ENCODE data around the gene RGS19. TPM values are rescaled to one million over a fixed set of nuclear protein-coding genes. Genes with fewer than 3 reads are reported as not detected.
"Not testable (repeated sequence)": the region's sequence is repeated elsewhere in the genome, so short reads cannot be mapped to it uniquely, and the experiment has no call there.

RGS19 gene
- 3.6 TPM for polyA plus RNA-seq (ENCODE audit: insufficient read length)
- long read RNA-seq, donor 1, partial matches to known transcripts = 0 of 3 reads
- long read RNA-seq, donor 1, other reads (novel, unspliced or antisense) = 0 of 3 reads
- long read RNA-seq, donor 2, partial matches to known transcripts = 0 of 5 reads
- long read RNA-seq, donor 2, other reads (novel, unspliced or antisense) = 0 of 5 reads
- long read RNA-seq, donor 3, partial matches to known transcripts = 0 of 2 reads
- long read RNA-seq, donor 3, other reads (novel, unspliced or antisense) = 0 of 2 reads
- long read RNA-seq, donor 4 = 0 reads
- long read RNA-seq, donor 5, transcript RGS19-201 (6 exons, 1,510 nt) = major isoform, 6 of 6 reads
- long read RNA-seq, donor 5, partial matches to known transcripts = 0 of 6 reads
- long read RNA-seq, donor 5, other reads (novel, unspliced or antisense) = 0 of 6 reads
- long read RNA-seq, donor 6, partial matches to known transcripts = 0 of 3 reads
- long read RNA-seq, donor 6, other reads (novel, unspliced or antisense) = 0 of 3 reads
- long read RNA-seq, donor 7, transcript RGS19-201 (6 exons, 1,510 nt) = major isoform, 5 of 13 reads
- long read RNA-seq, donor 7, partial matches to known transcripts = 6 of 13 reads
- long read RNA-seq, donor 7, other reads (novel, unspliced or antisense) = 0 of 13 reads
- long read RNA-seq, donor 8, partial matches to known transcripts = 0 of 1 reads
- long read RNA-seq, donor 8, other reads (novel, unspliced or antisense) = 0 of 1 reads

GRCh38 chr20:64079273-64080012 is at the start of gene RGS19:
Gene RGS19 (minus strand): TSS chr20:64079518. CDS start chr20:64076886, 2,632 bp downstream.
- DNase-seq = peak; percentile 70

GRCh38 chr20:64123517-64123916 is 44.2 kb upstream of the RGS19 start:
- not testable (repeated sequence) for DNase-seq

GRCh38 chr20:64122927-64123326 is 43.6 kb upstream of the RGS19 start:
- not testable (repeated sequence) for DNase-seq

GRCh38 chr20:64121586-64121985 is 42.3 kb upstream of the RGS19 start:
- no peak for DNase-seq

GRCh38 chr20:64119681-64120341 is 40.5 kb upstream of the RGS19 start:
- no peak for DNase-seq

- DNase-seq = no peak
Measured at GRCh38 chr20:64119301-64119680, 40.0 kb upstream of the RGS19 start.

GRCh38 chr20:64117432-64117777 is 38.1 kb upstream of the RGS19 start:
- not testable (repeated sequence) for DNase-seq

- DNase-seq = no peak
Measured at GRCh38 chr20:64116541-64117431, 37.5 kb upstream of the RGS19 start.

- DNase-seq = no peak
Measured at GRCh38 chr20:64116016-64116415, 36.7 kb upstream of the RGS19 start.

- no peak for DNase-seq
Measured at GRCh38 chr20:64115171-64115911, 36.0 kb upstream of the RGS19 start.

GRCh38 chr20:64114356-64114971 is 35.1 kb upstream of the RGS19 start:
- DNase-seq = no peak

- DNase-seq = no peak
Measured at GRCh38 chr20:64113796-64114355, 34.6 kb upstream of the RGS19 start.

- no peak for DNase-seq
Measured at GRCh38 chr20:64113444-64113775, 34.1 kb upstream of the RGS19 start.

GRCh38 chr20:64112691-64113443 is 33.5 kb upstream of the RGS19 start:
- no peak for DNase-seq

GRCh38 chr20:64111841-64112641 is 32.7 kb upstream of the RGS19 start:
- DNase-seq = no peak

- no peak for DNase-seq
Measured at GRCh38 chr20:64110411-64111068, 31.2 kb upstream of the RGS19 start.

- DNase-seq = no peak
Measured at GRCh38 chr20:64109831-64110391, 30.6 kb upstream of the RGS19 start.

Measured in left kidney (tissue), 8 donors.